Stomach (tissue), 4 donors: ENCODE data around the gene NMT1.

Experiments
- EP300 ChIP-seq: sonication (generic); formaldehyde crosslinking; IDR thresholded peaks from one replicate; pipeline ENCODE4 v1.6.1; 2017; ENCODE audit warnings: antibody characterized with exemption
- POLR2AphosphoS5 ChIP-seq, 3 donors: sonication (generic); formaldehyde crosslinking; IDR thresholded peaks; one replicate each; pipeline ENCODE4 v1.6.1; 2016; ENCODE audit warnings: antibody characterized with exemption in 3 of 3
- TF ChIP-seq, protein P1 (sequence below), 7 experiments: fragments of 450-650 bp in 4 of 7; fragments of 200-600 bp in 3 of 7; sonication (generic) in 3 of 7; IDR thresholded peaks; one replicate each; pipeline ENCODE4 v1.5.1; 2016 to 2019; ENCODE audit warnings: antibody characterized with exemption in 7 of 7, control low read depth in 2 of 7, mild to moderate bottlenecking in 1 of 7

DNA sequence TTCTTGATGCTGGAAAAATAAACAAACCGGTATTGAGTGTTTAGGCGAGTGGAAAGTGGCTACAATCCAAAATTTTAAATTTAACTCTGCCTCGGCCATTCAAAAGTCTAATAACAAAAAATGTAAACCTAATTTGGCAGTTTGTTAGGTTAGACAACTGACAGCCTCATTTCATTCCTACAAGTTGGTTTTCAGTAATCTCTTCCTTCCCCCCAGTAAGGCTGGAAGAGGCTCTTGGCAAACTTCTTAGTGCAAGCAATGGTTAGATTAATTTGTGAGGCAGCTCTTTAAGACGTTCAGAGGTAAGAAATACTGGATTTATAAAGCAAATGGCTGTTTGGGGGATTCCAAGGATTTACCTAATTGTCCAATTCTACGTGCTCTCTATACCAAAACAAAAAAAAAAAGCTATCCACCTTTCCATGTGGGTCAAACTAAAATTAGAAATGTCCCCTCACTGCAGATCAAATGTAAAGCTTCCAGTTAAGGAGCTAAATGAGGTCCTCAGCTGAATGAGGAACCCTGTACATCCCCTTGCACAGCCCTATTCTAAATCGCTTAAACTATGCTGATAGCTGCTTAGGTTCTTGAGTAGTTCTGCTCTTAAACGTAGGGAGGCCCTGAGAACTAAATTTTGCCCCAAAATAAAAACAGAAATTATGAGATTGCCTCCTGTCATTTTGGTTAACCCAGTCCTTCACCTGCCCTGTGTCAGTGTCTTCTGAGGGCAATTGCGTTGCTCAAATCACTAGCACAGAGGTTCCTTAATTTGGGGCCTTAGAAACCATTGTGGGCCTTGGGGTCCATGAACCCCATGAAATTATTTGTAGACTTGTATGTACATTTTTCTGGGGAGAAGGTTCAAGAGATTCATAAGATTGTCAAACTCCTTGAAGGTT lies 90.0 kb downstream of the NMT1 start:
- TF ChIP-seq, protein P1, sequence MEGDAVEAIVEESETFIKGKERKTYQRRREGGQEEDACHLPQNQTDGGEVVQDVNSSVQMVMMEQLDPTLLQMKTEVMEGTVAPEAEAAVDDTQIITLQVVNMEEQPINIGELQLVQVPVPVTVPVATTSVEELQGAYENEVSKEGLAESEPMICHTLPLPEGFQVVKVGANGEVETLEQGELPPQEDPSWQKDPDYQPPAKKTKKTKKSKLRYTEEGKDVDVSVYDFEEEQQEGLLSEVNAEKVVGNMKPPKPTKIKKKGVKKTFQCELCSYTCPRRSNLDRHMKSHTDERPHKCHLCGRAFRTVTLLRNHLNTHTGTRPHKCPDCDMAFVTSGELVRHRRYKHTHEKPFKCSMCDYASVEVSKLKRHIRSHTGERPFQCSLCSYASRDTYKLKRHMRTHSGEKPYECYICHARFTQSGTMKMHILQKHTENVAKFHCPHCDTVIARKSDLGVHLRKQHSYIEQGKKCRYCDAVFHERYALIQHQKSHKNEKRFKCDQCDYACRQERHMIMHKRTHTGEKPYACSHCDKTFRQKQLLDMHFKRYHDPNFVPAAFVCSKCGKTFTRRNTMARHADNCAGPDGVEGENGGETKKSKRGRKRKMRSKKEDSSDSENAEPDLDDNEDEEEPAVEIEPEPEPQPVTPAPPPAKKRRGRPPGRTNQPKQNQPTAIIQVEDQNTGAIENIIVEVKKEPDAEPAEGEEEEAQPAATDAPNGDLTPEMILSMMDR (IDR thresholded peaks at IDR 0.05), result no peak
- TF ChIP-seq POLR2AphosphoS5 (IDR thresholded peaks at IDR 0.05), result no peak
- TF ChIP-seq EP300, result no peak
